Measurements from ENCODE around the gene USP51. TPM values are rescaled to one million over a fixed set of nuclear protein-coding genes. Genes with fewer than 3 reads are reported as not detected.
"Not testable (repeated sequence)": the region's sequence is repeated elsewhere in the genome, so short reads cannot be mapped to it uniquely, and the experiment has no call there.

USP51 gene
- polyA plus RNA-seq, 3 donors: 0.05 to 0.18 TPM; not detected in 1

GRCh38 chrX:55484948-55485347 is 4.7 kb downstream of the USP51 start:
- Mint-ChIP-seq H3K27ac (peak overlapping the region in 3 of 7 donors; percentile 0 to 73 (median 26)), H3K9me3 (peaks cover 0 to 3% (median 0%) of the 10 kb centered on the region in 7 donors), H3K4me3 (no peak overlapping the region), H3K27me3 (ENCODE audit: low read depth in 3 of 3) (peaks cover 0 to 5% (median 1%) of the 10 kb centered on the region in 3 donors), H3K36me3 (no peaks in the 10 kb centered on the region), H3K4me1 (peaks cover 11% of the 10 kb centered on the region)
- DNase-seq: no peak
- intact Hi-C loops (cut with micrococcal nuclease): no loop called here
- no peaks in the 10 kb centered on the region for H4K20me1 ChIP-seq (ENCODE audit: insufficient read depth, low read length)
- H3K9me3 ChIP-seq (replicated peaks in 1 of 2; ENCODE audit: control insufficient read depth in 1 of 2, insufficient read depth in 1 of 2, low read length in 2 of 2): no peaks in the 10 kb centered on the region
- no peaks in the 10 kb centered on the region for H3K36me3 ChIP-seq (replicated peaks in 1 of 2; ENCODE audit: control insufficient read depth in 1 of 2, insufficient read depth in 2 of 2, low read length in 2 of 2)
- no peaks in the 10 kb centered on the region for H3K79me2 ChIP-seq (ENCODE audit: insufficient read depth, low read length)
- H3K4me2 ChIP-seq (replicated peaks; ENCODE audit: extremely low read depth, low read length, poor library complexity, severe bottlenecking): no peak overlapping the region
- no peak overlapping the region for H3K9ac ChIP-seq (ENCODE audit: insufficient read depth, low read length, poor library complexity, severe bottlenecking)
- no peaks in the 10 kb centered on the region for H3K27me3 ChIP-seq (ENCODE audit: control insufficient read depth in 2 of 2, insufficient read depth in 2 of 2, low read length in 2 of 2)
- H3K4me3 ChIP-seq (replicated peaks in 1 of 3; ENCODE audit: low read depth in 2 of 3, low read length in 3 of 3): no peak overlapping the region
- TF ChIP-seq CTCF (IDR thresholded peaks at IDR 0.05): no peak
- no peak overlapping the region for H2AFZ ChIP-seq (ENCODE audit: insufficient read depth, low read depth, low read length, poor library complexity, severe bottlenecking)
- peaks cover 5 to 9% of the 10 kb centered on the region in 2 donors for H3K4me1 ChIP-seq (ENCODE audit: control insufficient read depth in 1 of 2, insufficient read depth in 2 of 2, low read length in 2 of 2)
- H3K27ac ChIP-seq (ENCODE audit: low read depth in 1 of 2, low read length in 2 of 2): no peak overlapping the region

GRCh38 chrX:55480390-55481062 is 9.1 kb downstream of the USP51 start:
- Mint-ChIP-seq H3K9me3 (no peaks in the 10 kb centered on the region), H3K27ac (no peak overlapping the region), H3K4me3 (no peak overlapping the region), H3K27me3 (ENCODE audit: low read depth in 3 of 3) (peaks cover 0 to 5% (median 1%) of the 10 kb centered on the region in 3 donors), H3K4me1 (peaks cover 3% of the 10 kb centered on the region), H3K36me3 (no peaks in the 10 kb centered on the region)
- no peak for DNase-seq
- no peaks in the 10 kb centered on the region for H4K20me1 ChIP-seq (ENCODE audit: insufficient read depth, low read length)
- no CpG with 5 or more reads among the region's 3 CpGs for WGBS (ENCODE audit: insufficient coverage)
- no peaks in the 10 kb centered on the region for H3K79me2 ChIP-seq (ENCODE audit: insufficient read depth, low read length)
- H3K36me3 ChIP-seq (replicated peaks in 1 of 2; ENCODE audit: control insufficient read depth in 1 of 2, insufficient read depth in 2 of 2, low read length in 2 of 2): no peaks in the 10 kb centered on the region
- no peaks in the 10 kb centered on the region for H3K9me3 ChIP-seq (replicated peaks in 1 of 2; ENCODE audit: control insufficient read depth in 1 of 2, insufficient read depth in 1 of 2, low read length in 2 of 2)
- TF ChIP-seq CTCF (IDR thresholded peaks at IDR 0.05): no peak
- no peaks in the 10 kb centered on the region for H3K27me3 ChIP-seq (ENCODE audit: control insufficient read depth in 2 of 2, insufficient read depth in 2 of 2, low read length in 2 of 2)
- no peak overlapping the region for H2AFZ ChIP-seq (ENCODE audit: insufficient read depth, low read depth, low read length, poor library complexity, severe bottlenecking)
- no peak overlapping the region for H3K4me2 ChIP-seq (replicated peaks; ENCODE audit: extremely low read depth, low read length, poor library complexity, severe bottlenecking)
- H3K9ac ChIP-seq (ENCODE audit: insufficient read depth, low read length, poor library complexity, severe bottlenecking): no peak overlapping the region
- H3K4me1 ChIP-seq (ENCODE audit: control insufficient read depth in 1 of 2, insufficient read depth in 2 of 2, low read length in 2 of 2): no peaks in the 10 kb centered on the region
- no peak overlapping the region for H3K27ac ChIP-seq (ENCODE audit: low read depth in 1 of 2, low read length in 2 of 2)
- intact Hi-C loops (cut with micrococcal nuclease): no loop called here
- no peak overlapping the region for H3K4me3 ChIP-seq (replicated peaks in 1 of 3; ENCODE audit: low read depth in 2 of 3, low read length in 3 of 3)

GRCh38 chrX:55479956-55480355 is 9.7 kb downstream of the USP51 start:
- H3K4me3 ChIP-seq (replicated peaks in 1 of 3; ENCODE audit: low read depth in 2 of 3, low read length in 3 of 3); H3K9me3 Mint-ChIP-seq; H3K9me3 ChIP-seq (replicated peaks in 1 of 2; ENCODE audit: control insufficient read depth in 1 of 2, insufficient read depth in 1 of 2, low read length in 2 of 2); H3K27me3 Mint-ChIP-seq (ENCODE audit: low read depth in 3 of 3); H4K20me1 ChIP-seq (ENCODE audit: insufficient read depth, low read length); H3K4me1 ChIP-seq (ENCODE audit: control insufficient read depth in 1 of 2, insufficient read depth in 2 of 2, low read length in 2 of 2); H3K79me2 ChIP-seq (ENCODE audit: insufficient read depth, low read length); DNase-seq; H3K4me2 ChIP-seq (replicated peaks; ENCODE audit: extremely low read depth, low read length, poor library complexity, severe bottlenecking); H3K36me3 ChIP-seq (replicated peaks in 1 of 2; ENCODE audit: control insufficient read depth in 1 of 2, insufficient read depth in 2 of 2, low read length in 2 of 2); H3K27ac Mint-ChIP-seq; H3K36me3 Mint-ChIP-seq; intact Hi-C loops (cut with micrococcal nuclease); H3K27me3 ChIP-seq (ENCODE audit: control insufficient read depth in 2 of 2, insufficient read depth in 2 of 2, low read length in 2 of 2); H3K9ac ChIP-seq (ENCODE audit: insufficient read depth, low read length, poor library complexity, severe bottlenecking); H2AFZ ChIP-seq (ENCODE audit: insufficient read depth, low read depth, low read length, poor library complexity, severe bottlenecking); H3K4me1 Mint-ChIP-seq; H3K4me3 Mint-ChIP-seq; H3K27ac ChIP-seq (ENCODE audit: low read depth in 1 of 2, low read length in 2 of 2): not testable (repeated sequence)
- WGBS (ENCODE audit: insufficient coverage): no CpG with 5 or more reads among the region's 8 CpGs

Measured in CD14-positive monocyte (primary cell).